ENCODE results near the gene SLC8A1.

The SLC8A1 gene

DNA sequence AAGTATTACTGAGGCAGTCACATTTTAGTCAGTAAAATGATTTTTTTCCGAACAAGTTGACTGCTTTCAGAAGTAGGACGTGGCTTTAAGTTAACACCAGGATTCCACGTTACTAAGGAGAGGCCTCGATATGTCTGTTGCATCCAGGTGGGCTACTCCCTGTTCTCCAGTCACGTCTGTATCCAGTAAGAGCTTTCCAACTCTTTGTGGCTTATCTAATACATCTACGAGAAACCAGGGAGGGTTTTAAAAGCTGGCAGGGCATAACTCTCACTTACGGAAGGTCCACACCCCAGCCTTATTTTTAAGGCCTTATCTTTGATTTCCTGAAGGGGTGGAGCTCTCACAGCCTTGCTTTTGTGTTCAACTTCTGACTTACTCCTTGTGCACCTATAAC lies 99.2 kb downstream of the SLC8A1 start:
- no peak for DNase-seq

- DNase-seq = peak in 2 of 4 experiments; percentile 51 to 64
Observed at GRCh38 chr2:40352041-40352702, 99.7 kb downstream of the SLC8A1 start.

DNA sequence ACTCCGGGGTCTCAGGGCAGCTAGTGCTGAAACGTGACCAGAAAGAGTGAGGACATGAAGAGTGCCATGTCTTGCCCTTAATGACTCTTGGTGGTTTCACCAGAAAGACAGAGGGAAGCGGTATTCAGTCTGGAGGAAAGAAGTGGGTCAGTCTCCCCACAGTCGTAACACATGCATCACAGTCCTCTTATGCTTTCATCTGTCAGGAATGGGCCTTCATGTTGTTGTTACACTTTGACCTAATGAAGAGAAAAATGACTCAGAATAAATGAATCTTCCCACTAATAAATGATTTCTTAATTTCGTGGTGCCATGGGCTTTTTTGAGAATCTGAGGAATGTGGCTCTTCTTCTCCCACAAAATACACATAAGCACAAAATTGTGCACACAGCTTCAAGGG lies 103.2 kb downstream of the SLC8A1 start:
- no peak for DNase-seq

DNA sequence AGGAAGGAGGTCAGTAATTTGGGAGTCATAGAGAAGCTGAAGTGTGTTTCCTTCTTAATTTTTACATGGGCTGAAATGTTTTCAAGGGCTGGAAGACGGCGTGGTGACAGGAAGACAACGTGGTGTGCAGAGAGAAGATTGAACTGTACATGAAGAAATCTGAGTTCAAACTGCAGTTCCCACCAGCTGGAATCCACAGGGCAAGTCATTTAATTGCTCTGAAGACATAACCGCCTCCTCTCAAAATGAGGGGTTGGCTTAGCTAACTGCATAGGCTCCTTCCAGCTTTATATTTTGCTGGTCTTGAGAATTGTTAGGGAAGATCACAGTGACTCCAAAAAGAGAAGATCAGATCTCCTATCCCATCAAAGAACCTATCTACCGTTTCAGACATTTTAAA lies 103.9 kb downstream of the SLC8A1 start:
- no peak for DNase-seq

GRCh38 chr2:40346535-40347354 lies 105.1 kb downstream of the SLC8A1 start:
- no peak for DNase-seq

DNA sequence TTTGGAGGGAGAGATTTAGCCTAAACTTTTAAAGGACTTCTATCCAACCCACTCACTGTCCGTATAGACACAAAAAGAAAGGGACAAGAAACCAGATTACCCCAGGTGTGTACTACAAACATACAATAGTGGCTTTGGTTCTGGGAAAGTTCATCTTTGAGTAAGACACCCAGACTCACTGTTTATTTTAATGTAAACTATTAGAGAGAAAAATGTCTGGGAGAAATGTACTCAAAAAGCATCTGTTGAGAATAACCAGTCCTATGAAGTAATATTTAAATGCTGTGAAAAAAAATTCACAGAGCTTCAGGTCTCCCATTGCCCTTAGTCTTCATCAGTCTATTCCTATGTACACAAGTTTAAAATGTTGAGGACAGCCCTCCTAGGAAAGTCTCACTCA lies 107.5 kb downstream of the SLC8A1 start:
- DNase-seq = no peak

DNA sequence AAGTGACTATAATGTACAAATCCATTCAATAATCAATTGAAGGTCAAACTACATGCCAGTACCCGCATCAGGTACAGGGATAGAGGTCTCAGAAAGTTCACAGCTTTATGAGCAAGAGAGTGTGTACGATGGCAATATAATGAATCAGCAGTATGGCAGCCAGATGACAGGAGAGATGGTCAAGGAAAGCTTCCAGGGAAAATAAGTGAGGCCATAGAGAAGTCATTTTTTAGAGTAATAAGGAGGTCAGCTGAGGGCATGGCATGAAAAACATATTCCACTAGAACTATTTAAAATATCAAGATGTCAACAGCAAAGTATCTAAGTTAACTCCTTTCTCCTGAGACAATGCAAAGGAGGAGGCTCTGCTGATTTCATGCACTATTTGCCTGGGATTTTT lies 108.0 kb downstream of the SLC8A1 start:
- DNase-seq = no peak

GRCh38 chr2:40341198-40341597 lies 110.7 kb downstream of the SLC8A1 start:
- no peak for DNase-seq

DNA sequence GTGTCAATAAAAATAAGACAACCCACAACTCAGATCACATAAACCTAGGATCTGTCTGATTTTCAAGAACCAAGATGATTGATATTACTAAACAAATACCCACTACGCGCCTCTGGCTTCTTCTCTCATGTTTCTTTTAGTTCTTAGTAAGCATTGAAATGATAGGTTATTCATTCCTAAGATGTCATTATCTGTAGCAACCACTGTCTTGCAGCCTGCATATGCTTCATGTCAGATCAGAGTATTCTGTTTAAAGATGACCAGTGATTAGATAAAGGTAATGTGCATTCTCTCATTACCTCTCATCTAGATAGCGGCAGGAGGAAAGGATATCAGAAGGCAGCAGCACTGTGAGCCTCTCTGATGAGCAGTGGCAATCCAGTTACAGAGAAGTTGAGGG lies 112.9 kb downstream of the SLC8A1 start:
- DNase-seq = no peak

DNA sequence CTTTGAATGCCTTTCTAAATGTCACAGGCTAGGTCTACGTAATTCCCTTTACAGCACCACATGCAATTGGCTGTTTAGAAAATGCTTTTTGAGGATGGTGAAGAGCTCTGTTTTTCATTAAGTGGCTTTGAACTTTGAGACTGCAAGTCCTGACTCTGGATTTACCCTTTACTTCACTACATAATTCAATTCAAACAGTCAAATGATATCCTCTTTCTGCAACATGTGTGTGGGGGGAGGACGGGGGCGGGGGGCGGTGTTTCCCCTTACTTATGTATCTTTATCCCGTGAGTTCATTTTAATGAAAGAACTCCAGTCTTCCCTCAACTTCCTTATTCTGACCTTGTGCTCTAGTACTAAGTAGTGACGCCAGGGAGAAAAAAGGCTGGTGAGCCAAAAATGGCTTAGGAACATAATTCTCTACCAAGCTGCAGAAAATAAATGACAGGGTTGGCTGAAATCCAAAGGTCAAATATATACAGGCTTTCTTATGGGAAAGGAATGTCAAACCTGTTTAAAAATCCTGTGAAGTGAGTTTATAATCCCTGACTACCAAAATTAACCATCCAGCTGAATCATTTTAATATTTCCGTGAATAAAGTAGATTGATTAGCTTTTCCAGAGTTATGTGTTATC lies 119.6 kb downstream of the SLC8A1 start:
- peak; percentile 82 to 95 (median 88) for DNase-seq

DNA sequence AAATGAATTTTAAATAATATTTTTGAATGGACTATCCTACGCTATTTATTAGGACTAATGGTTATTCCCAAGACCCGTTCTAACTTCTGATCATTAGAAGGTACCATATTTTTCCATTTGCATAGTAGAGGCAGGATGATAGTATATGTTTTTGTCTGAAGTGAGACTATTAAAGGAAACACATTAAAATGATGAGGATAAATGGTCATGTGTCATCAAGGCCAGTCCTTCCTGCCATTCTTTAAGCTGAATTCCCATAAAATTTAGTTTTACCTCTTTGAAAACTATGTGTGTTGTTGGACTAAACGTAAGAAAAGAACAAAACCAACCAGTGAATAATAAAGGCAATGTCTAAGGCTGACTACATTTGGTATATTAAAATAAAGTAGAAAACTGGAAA lies 121.8 kb downstream of the SLC8A1 start:
- no peak for DNase-seq

DNA sequence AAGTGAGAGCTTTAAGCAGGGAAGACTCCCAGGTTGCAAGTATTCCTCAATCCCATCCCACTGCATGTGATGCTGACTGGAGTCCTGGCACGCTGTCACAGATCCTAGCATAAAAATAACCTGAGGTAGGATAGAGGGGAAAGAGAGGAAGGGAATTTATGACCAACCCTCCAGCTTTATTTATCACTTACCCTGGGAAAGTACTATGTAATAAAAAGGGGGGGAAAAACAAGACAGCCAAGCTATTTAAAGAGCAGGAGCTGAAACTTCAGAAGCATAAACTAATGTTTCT lies 122.2 kb downstream of the SLC8A1 start:
- no peak for DNase-seq

DNA sequence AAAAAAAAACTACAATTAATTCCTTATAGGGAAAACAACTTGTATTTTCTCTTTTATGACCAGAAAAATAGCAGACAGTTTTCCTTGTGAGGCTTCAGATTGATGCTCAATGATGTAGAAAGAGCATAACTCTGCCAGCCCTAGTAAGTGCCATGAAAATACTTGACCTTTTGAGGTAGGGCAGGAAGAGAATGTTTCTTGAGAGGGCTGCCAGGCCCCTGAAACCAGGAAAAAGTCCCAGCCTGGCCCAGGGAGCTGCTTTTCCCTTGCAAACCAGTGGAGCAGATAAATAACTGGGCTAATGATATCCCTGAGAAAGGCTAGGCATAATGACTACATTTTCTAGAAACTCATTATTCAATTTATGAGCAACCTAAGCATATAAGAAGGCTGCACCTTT lies 126.8 kb downstream of the SLC8A1 start:
- no peak for DNase-seq

- no peak for DNase-seq
Observed at GRCh38 chr2:40324656-40325055, 127.2 kb downstream of the SLC8A1 start.

DNA sequence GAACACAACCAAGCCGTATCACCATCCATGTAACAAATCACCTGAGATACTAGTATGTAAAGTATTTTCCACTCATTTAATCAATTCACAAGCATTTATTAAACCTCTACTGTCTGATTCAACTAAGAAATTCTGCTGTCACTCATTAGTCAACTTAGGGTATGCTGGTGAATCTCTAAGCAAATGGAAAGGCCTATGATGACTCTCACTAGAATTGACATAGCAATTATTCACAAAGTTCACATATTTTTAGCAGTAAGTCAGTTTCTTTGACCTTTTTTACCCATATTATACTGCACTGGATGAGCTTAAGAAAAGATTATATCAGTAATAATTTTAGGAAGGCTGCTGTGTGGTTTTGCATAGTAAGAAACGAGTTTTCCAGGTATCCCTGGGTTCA lies 130.1 kb downstream of the SLC8A1 start:
- DNase-seq = no peak

DNA sequence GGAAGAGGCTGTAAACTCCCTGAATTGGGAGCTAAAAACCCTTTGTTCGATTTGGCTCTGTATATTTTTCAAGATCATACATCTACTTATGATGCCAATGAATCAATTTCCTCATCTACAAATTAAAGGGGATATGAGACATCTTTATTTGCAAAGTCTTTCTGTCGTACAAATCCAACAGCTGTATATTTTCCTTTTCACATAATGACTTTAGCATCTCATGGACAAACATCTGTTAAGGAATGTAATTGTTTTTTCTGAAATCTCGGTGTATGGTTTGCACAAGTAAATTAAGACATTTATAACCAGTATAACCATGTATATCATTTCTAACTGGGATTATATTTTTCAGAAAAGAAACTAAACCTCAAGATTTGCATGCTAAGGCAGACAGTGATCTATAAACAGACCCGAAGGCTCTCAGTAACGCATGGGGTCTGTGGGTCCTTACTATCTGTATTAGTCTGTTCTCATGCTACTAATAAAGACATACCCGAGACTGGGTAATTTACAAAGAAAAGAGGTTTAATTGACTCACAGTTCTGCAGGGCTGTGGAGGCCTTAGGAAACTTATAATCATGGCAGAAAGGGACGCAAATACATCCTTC lies 130.8 kb downstream of the SLC8A1 start:
- no peak for DNase-seq

- DNase-seq = no peak
Observed at GRCh38 chr2:40318921-40319320, 133.0 kb downstream of the SLC8A1 start.

DNA sequence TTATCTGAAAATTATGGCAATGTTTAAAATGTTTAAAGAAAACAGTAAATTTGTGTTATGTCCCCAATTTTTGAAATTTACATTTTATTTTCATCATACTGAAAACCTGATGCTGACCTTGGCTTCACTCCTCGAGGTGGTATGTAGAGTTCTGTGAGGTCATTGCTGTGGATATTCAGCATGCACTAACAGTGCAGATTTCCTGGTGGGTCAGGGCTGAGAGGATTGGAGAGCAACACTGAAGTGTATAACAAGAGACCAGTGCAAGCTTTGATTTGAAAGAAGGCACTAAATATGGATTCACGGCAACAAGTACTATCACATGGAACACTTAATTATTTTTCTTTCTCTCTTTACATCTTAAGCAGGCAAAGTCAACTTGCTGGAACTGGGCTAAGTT lies 134.1 kb downstream of the SLC8A1 start:
- no peak for DNase-seq

- no peak for DNase-seq
Observed at GRCh38 chr2:40317046-40317445, 134.8 kb downstream of the SLC8A1 start.

DNA sequence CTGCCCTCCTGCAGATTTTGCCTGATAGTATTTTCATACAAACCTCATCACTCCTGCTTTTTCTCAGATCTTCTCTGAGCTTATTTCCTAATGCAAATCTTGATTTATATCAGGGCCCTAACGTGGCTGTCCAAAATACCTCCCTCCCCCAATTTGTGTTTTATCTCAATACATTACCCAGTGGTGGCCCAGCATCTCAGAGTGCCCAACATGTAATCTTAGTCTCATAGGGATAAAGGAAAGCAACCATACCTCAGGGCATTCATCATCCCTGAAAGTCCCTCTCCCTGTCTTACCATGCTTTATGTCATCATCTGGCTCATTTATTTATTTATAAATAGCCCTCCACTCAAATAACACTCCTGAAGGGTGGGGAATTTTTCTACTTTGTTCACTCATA lies 135.3 kb downstream of the SLC8A1 start:
- no peak for DNase-seq

GRCh38 chr2:40315683-40316082 lies 136.2 kb downstream of the SLC8A1 start:
- no peak for DNase-seq

GRCh38 chr2:40311026-40311425 lies 140.9 kb downstream of the SLC8A1 start:
- DNase-seq = no peak

DNA sequence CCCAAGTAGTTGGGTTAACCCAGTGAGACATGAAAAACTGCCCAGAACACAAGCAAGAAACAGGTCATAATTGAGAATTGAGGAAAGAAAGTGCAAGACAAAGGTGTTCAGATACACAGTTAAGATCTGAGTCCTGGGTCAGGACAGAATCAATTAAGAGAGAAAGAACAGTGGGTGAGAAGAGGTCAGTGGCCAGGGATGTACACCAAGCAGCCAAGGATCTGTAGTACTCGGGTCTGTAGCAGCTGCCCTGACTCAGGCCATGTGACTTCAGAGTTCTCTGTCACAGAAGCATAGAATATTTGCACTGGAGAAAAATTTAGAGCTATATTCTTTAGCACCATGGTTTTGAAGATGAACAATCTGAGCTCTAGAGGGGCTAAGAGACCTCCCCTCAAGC lies 141.6 kb downstream of the SLC8A1 start:
- no peak for DNase-seq

DNA sequence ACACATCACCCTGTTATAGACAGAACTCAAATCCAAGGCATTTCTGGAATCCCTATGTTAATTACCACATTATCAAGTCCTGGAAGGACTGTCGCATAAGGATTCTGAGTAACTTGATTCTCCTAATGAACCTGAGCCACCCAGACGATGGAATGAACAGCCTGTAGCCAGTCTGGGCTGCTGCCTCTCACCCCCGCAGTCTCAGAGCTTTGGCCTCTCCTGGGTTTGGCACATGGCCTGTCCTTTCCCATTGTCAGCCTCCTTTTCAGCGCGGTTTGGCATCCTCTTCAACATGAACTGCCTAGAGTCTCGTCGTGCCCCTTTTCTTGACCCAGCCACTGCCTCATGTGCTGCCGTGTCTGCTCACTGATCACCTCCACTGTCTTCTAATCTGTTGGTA lies 147.6 kb downstream of the SLC8A1 start:
- DNase-seq = no peak

Measured in suppressor macrophage (primary cell).